ENCODE measurements around the gene TRIL.

The TRIL gene, protein sequence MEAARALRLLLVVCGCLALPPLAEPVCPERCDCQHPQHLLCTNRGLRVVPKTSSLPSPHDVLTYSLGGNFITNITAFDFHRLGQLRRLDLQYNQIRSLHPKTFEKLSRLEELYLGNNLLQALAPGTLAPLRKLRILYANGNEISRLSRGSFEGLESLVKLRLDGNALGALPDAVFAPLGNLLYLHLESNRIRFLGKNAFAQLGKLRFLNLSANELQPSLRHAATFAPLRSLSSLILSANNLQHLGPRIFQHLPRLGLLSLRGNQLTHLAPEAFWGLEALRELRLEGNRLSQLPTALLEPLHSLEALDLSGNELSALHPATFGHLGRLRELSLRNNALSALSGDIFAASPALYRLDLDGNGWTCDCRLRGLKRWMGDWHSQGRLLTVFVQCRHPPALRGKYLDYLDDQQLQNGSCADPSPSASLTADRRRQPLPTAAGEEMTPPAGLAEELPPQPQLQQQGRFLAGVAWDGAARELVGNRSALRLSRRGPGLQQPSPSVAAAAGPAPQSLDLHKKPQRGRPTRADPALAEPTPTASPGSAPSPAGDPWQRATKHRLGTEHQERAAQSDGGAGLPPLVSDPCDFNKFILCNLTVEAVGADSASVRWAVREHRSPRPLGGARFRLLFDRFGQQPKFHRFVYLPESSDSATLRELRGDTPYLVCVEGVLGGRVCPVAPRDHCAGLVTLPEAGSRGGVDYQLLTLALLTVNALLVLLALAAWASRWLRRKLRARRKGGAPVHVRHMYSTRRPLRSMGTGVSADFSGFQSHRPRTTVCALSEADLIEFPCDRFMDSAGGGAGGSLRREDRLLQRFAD

DNA sequence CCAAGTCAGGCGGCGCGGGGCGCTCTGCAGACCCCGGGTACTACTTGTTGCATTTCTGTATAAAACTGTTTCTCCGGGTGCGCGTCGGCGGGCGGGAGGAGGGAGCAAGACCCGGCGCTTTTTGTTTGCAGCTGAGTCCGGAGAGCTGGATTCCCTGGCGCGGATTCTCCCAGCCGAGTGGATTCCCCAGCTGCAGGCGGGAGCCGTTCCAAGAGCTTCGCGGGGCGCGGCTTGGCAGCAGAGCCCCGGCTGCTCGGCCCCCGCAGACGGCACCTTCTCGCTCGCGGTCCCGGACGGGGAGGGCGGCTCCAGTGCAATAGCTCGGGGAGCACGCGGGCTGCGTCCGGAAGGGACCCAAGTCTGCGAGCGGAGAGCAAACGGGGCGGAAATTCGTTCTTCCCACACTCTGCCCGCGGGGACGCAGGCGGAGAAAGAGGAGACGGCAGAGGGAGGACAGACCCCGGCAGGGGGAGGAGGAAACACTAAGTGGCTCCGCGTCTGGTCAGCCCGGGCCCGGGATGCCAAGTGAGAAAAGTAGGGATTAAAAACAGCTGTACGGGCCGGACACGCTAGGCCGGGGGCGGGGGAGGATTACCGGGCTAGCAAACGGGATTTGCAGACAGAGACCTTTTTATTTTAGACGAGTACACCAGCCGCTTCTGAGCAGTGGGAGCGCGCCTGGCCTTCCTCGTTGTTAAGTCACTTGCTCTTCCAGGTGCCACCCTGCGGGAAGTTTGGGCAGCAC, at the start of gene TRIL:
TRIL (minus strand) TSS at position 96 of the 745 bp plus-strand sequence. CDS start 284 bp downstream, outside the sequence.
- no peak for DNase-seq

- DNase-seq = no peak
Measured at GRCh38 chr7:29007127-29007526, 49.0 kb upstream of the TRIL start.

DNA sequence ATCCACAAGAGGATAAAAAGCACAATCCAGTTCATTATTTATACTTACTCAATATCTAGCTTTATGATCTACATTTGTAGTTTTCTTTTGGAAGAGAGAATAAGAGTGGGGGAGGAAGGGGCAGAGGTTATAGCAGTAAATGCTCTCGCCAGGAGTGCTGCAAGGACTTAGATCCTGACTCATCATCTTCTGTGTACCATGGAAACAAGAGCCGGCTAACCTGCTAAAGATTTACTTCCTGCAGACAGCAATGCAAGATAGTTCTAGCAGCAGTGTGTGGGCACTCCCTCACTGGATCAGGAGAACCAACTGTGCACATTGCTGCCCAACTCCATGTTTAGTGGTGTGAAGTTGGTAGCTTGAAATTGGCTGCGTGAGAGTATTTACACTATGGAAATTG, 47.7 kb upstream of the TRIL start:
- no peak for DNase-seq

- DNase-seq = no peak
Measured at GRCh38 chr7:29005406-29005805, 47.3 kb upstream of the TRIL start.

- DNase-seq = no peak
Measured at GRCh38 chr7:29003703-29004102, 45.6 kb upstream of the TRIL start.

DNA sequence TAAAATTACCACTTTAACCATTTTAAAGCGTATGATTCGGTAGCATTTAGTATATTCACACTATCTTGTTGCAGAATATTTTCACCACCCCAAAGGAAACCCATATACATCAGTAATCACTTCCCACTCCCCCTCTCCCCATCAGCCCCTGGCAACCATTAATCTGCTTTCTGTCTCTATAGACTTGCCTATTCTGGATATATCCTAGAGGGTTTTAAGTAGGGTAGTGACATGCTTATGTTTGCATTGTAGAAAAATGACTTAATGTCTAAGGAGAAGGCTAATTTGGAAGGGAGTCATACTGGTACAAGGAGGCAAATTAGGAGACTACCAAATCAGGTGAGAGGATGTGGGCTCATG, 42.6 kb upstream of the TRIL start:
- DNase-seq = no peak

DNA sequence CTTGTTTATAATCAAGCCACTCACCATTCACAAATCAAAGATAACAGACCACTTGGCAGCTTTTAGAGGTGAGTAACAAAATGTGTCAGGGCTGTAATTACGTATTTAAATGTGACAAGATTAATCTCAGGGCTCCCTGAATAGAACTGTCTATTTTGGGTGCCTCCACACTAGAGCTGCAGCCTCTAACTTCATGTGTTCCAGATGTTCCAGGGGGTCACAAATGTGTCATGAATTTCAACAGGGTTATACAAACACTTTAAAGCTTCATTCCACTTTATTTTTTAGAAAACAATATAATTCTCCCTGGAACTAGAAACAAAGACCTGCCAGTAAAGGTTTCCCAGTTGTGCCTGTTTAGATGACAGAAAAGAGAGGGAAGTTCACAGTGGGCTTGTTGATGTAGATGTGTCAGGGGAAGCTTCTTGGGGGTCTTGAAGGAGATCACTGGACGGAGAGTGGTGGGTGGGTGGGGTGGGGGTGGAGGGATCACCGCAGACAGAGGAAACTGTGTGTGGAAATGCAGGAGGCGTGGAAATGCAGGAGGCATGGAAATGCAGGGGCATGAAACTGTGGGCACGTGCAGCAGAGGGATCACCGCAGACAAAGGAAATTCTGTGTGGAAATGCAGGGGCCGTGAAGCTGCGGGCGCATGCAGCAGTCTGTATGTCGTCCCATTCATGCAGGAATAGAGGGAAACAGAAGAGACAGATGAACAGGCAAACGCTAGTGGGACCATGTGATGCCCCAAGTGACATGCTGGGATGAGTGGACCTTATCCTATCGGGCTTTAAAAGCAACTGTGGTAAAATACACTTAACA, 42.0 kb upstream of the TRIL start:
- DNase-seq = no peak

GRCh38 chr7:28999427-28999826, 41.3 kb upstream of the TRIL start:
- DNase-seq = no peak

- DNase-seq = no peak
Measured at GRCh38 chr7:28998105-28998504, 40.0 kb upstream of the TRIL start.

DNA sequence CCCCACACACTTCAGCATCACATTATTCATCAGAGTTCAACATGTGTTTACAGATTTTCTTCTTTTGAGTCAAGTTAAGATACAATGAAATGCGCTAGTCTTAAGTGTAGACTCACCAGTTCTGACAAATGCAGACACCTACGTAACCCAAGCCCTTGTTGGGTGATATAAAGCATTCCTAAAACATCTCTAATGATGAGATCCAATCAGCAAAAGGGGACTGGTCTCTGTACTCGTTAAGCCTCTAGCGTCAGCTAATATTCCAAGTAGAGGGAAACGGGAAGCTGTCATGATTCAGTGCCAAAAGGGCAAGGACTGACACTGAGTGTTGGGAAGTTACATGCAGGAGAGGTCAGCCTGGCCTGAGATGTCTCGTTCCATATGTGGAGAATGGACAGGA, 38.7 kb upstream of the TRIL start:
- no peak for DNase-seq

DNA sequence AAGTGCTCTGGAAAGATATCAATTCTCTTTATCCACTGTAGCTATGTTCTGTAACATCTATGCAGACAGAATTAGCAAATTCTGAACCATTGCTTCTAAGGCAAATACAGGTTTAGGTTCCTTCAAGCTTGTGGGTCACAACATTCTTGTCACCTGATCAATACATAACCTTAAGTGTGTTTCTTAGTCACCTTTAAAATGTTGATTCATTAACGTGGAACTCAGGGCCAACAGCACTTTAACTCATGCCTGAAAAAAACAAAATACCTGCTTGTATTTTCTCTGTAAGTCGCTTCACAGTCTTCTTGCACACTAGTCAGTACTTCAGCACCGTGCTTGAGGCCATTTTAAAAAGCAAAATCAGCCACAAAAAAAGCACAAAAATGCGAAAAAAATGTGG, 35.2 kb upstream of the TRIL start:
- DNase-seq = no peak

DNA sequence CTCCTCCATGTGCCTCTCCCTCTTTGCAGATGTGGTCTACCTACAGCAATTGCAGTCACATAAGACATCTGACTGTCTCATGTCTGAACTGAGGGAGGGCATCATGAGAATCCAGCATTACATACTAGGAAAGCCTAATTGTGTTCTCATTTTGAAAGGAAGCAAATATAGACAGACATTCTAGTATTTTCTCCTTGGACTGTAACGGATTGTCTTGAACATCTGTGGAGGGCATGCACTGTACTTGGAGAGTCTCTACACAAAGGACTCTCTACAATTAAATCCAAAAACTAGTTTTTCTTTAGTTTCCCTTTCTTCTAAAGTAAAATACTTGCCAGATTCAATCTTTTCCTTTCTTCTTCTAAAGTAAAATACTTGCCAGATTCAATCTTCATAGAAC, 34.7 kb upstream of the TRIL start:
- DNase-seq = no peak

DNA sequence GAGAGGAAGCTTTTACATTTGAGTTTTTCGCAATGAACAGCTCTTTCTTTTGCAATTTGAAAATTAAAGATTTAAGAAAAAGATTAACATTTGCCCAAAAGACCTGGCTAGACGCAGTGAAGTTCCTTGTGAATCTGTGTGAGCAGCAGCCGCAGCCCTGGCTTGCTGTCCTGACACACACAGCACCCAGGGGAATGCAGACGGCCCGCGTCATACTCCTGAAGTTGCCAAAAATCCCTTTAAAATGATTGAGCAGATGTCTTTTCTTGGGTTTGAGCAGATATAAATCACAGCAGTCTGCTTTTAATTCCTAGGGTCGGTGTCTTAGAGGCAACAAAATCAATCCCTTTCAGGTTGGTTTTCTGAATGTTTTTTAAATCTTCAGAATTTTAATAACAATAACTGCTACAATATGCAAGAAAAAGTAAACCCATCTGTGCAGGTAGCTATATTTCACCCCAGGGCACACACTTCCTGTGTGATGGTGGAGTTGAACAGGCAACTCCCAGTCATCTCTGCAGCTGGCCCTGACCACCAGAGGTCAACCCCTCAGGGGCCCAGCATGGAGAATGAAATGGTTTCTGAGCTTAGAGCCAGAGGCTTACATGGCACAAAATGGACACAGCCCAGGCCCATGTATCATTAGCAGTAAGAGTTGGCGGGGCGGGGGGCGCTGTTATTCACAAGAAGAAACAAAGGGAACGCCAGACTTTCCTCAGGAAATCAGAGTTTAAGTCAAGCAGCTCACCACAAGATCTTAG, 32.2 kb upstream of the TRIL start:
- no peak for DNase-seq

- no peak for DNase-seq
Measured at GRCh38 chr7:28989211-28989980, 31.3 kb upstream of the TRIL start.

GRCh38 chr7:28988810-28989209, 30.7 kb upstream of the TRIL start:
- DNase-seq = no peak

DNA sequence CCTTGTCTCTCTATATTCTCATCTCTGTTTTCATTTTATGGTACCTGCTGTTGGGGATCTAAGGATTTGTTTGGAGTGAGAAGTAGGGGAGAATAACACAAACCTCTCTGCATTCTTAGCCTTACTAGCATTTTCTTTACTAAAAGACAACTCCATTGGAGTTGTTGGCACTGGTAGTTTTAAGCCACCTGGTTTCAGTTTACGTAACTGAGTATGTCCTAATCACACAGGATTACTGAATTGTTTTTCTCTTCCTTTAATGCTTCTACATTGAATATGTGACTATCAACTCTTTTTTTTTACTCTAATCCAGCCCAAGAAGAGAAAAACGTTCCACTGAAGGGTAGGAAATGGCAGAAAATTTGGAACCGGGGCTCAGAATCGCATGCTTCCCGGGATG, 30.0 kb upstream of the TRIL start:
- no peak for DNase-seq

- DNase-seq = no peak
Measured at GRCh38 chr7:28986765-28987110, 28.6 kb upstream of the TRIL start.

- no peak for DNase-seq
Measured at GRCh38 chr7:28986028-28986764, 28.1 kb upstream of the TRIL start.

- DNase-seq = no peak
Measured at GRCh38 chr7:28984631-28985030, 26.5 kb upstream of the TRIL start.

DNA sequence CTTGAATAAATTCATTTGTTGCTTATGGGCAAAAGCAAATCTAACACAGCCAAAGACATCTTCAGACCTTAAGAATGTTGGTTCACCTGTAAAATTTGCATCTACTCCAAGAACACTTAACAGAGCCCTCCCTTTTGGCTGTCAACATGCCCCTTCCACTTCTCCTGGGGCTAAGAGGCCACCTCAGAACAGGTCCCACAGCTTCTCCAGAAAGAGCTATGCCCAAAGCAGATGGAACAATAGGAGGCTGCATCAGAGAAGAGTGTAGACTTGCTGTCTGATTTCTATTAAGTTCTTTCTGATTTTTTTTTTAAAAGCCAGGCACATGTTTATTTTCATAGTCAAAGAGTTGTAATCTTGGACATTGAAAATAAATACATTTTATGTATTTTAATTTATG, 26.1 kb upstream of the TRIL start:
- no peak for DNase-seq

All from activated gamma-delta T cell treated with Interleukin-2 at 50 U/mL for 16 hours (primary cell).